HCT116 (cell line): ENCODE measurements around the gene QPCTL. TPM values are rescaled to one million over a fixed set of nuclear protein-coding genes. Genes with fewer than 3 reads are reported as not detected.

Source experiments
- ATAC-seq: fragments of 200-7000 bp; cut with Tn5 transposase; 2 replicates; pipeline ENCODE4 v1.9.1; 2020; ENCODE audit warnings: mild to moderate bottlenecking, moderate library complexity
- BruUV-seq: library from RNA; stranded (reverse); fragments of 400-500 nt; replicated peaks from 2 replicates; lab custom pipeline; 2021; lab: Mats Ljungman, UMichigan
- CTCF ChIA-PET: fragments of 300-600 bp; sonication (Branson Sonifier 250); formaldehyde crosslinking; loops from one replicate; lab custom pipeline; 2021; ENCODE audit warnings: antibody characterized with exemption; lab: Charles Lee
- POLR2A ChIA-PET: fragments of 300-600, 350-600 bp; sonication (Branson Sonifier 250); formaldehyde crosslinking; loops from one replicate; lab custom pipeline; 2021; ENCODE audit warnings: antibody characterized with exemption; lab: Charles Lee
- RAD21 ChIA-PET, 2 experiments: fragments of 300-600 bp; sonication (Branson Sonifier 250); formaldehyde crosslinking; loops; one replicate each; lab custom pipeline; 2023; ENCODE audit warnings: low total read pairs in 2 of 2; ENCODE audit not compliant: uncharacterized antibody in 2 of 2, unreplicated experiment in 2 of 2, low non-redundant PET in 1 of 2; lab: Charles Lee
- DNase-seq: peaks from one replicate; pipeline ENCODE4 v3.0.0-alpha.2; 2010; ENCODE audit warnings: low read depth, low spot score
- H2AFZ ChIP-seq: fragments of 200-600 bp; shearing (Covaris generic), sonication (generic); 2 replicates; pipeline ENCODE4 v1.6.1; 2017; ENCODE audit warnings: low read depth, mixed run types, mixed read lengths, antibody characterized with exemption, low read length; ENCODE audit not compliant: poor library complexity, severe bottlenecking
- H3K27ac ChIP-seq: 2 replicates; pipeline ENCODE4 v1.5.1; 2012; ENCODE audit warnings: low read depth, low read length
- H3K27me3 ChIP-seq: fragments of 200-600 bp; sonication (generic); 2 replicates; pipeline ENCODE4 v1.6.1; 2016; ENCODE audit warnings: mixed run types, low read length, mixed read lengths; ENCODE audit not compliant: insufficient read depth
- H3K36me3 ChIP-seq, 2 experiments: fragments of 200-500 bp in 1 of 2; fragments of 200-600 bp in 1 of 2; sonication (Bioruptor generic) in 1 of 2; sonication (generic) in 1 of 2; 2 replicates each; pipeline versions ENCODE4 v1.5.1 to v1.6.1; 2014 to 2016; ENCODE audit warnings: low read length in 2 of 2, inconsistent platforms in 1 of 2, mixed read lengths in 1 of 2, mixed run types in 1 of 2; ENCODE audit not compliant: insufficient read depth in 2 of 2, control insufficient read depth in 1 of 2
- H3K4me1 ChIP-seq, 2 experiments: fragments of 200-600 bp in 1 of 2; sonication (generic) in 1 of 2; 2 replicates each; pipeline versions ENCODE4 v1.5.1 to v1.6.1; 2012 to 2017; ENCODE audit warnings: low read length in 2 of 2, inconsistent platforms in 1 of 2, mild to moderate bottlenecking in 1 of 2, mixed read lengths in 1 of 2, mixed run types in 1 of 2, moderate library complexity in 1 of 2; ENCODE audit not compliant: insufficient read depth in 2 of 2, control insufficient read depth in 1 of 2
- H3K4me2 ChIP-seq: fragments of 200-600 bp; sonication (generic); 2 replicates; pipeline ENCODE4 v1.6.1; 2017; ENCODE audit warnings: mixed run types, low read length, mixed read lengths
- H3K4me3 ChIP-seq, 2 experiments: fragments of 200-600 bp in 1 of 2; sonication (generic) in 1 of 2; replicated peaks in 1 of 2; 2 replicates each; pipeline ENCODE4 v1.5.1; 2011 to 2016; ENCODE audit warnings: low read length in 2 of 2, control low read depth in 1 of 2, low read depth in 1 of 2, mild to moderate bottlenecking in 1 of 2, mixed read lengths in 1 of 2, mixed run types in 1 of 2
- H3K79me2 ChIP-seq: fragments of 200-600 bp; sonication (generic); 2 replicates; pipeline ENCODE4 v1.6.1; 2017; ENCODE audit warnings: mild to moderate bottlenecking, mixed run types, low read length, moderate library complexity, mixed read lengths; ENCODE audit not compliant: insufficient read depth
- H3K9ac ChIP-seq: fragments of 200-600 bp; sonication (generic); 2 replicates; pipeline ENCODE4 v1.6.1; 2016; ENCODE audit warnings: low read length, mixed read lengths
- H3K9me2 ChIP-seq: fragments of 200-600 bp; sonication (generic), shearing (Covaris generic); 2 replicates; pipeline ENCODE4 v1.6.1; 2017; ENCODE audit warnings: mixed run types, mild to moderate bottlenecking, moderate library complexity; ENCODE audit not compliant: insufficient read depth
- H3K9me3 ChIP-seq, 2 experiments: fragments of 200-500 bp in 1 of 2; fragments of 200-600 bp in 1 of 2; sonication (Bioruptor generic) in 1 of 2; sonication (generic) in 1 of 2; 2 replicates each; pipeline ENCODE4 v1.6.1; 2014 to 2017; ENCODE audit warnings: low read length in 2 of 2, mixed read lengths in 2 of 2, inconsistent platforms in 1 of 2, low read depth in 1 of 2, mild to moderate bottlenecking in 1 of 2, mixed run types in 1 of 2, moderate library complexity in 1 of 2; ENCODE audit not compliant: control insufficient read depth in 1 of 2, insufficient read depth in 1 of 2
- H4K20me1 ChIP-seq: fragments of 200-600 bp; sonication (generic), shearing (Covaris generic); 2 replicates; pipeline ENCODE4 v1.6.1; 2017; ENCODE audit warnings: mixed run types, mild to moderate bottlenecking, moderate library complexity; ENCODE audit not compliant: insufficient read depth
- CBX3 ChIP-seq: IDR thresholded peaks from 2 replicates; pipeline ENCODE4 v1.6.1; 2012; ENCODE audit warnings: low read depth
- EGR1 ChIP-seq: IDR thresholded peaks from 2 replicates; pipeline ENCODE4 v1.6.1; 2012; ENCODE audit warnings: low read depth
- ELF1 ChIP-seq: IDR thresholded peaks from 2 replicates; pipeline ENCODE4 v1.6.1; 2012; ENCODE audit warnings: low read depth, borderline replicate concordance
- EZH2 ChIP-seq: fragments of 200-600 bp; sonication (generic); IDR thresholded peaks from 2 replicates; pipeline ENCODE4 v1.6.1; 2017; ENCODE audit warnings: antibody characterized with exemption, mixed run types
- EZH2phosphoT487 ChIP-seq: fragments of 200-600 bp; IDR thresholded peaks from 2 replicates; pipeline ENCODE4 v1.6.1; 2018; ENCODE audit warnings: antibody characterized with exemption, borderline replicate concordance
- FOSL1 ChIP-seq: IDR thresholded peaks from 2 replicates; pipeline ENCODE4 v1.6.1; 2012; ENCODE audit warnings: low read depth
- JUND ChIP-seq: IDR thresholded peaks from 2 replicates; pipeline ENCODE4 v1.6.1; 2012
- POLR2A ChIP-seq: IDR thresholded peaks from 2 replicates; pipeline ENCODE4 v1.7.0; 2011; ENCODE audit warnings: borderline replicate concordance; ENCODE audit not compliant: insufficient read depth, insufficient read length; ENCODE audit errors: extremely low read depth
- RAD21 ChIP-seq: IDR thresholded peaks from 2 replicates; pipeline ENCODE4 v1.6.1; 2012; ENCODE audit warnings: low read depth, mild to moderate bottlenecking
- YY1 ChIP-seq: IDR thresholded peaks from 2 replicates; pipeline ENCODE4 v1.6.1; 2011; ENCODE audit warnings: low read length, low read depth, moderate library complexity, mild to moderate bottlenecking; ENCODE audit not compliant: insufficient replicate concordance; ENCODE audit errors: extremely low read depth
- ZFX ChIP-seq: fragments of 450-650 bp; IDR thresholded peaks from 2 replicates; pipeline ENCODE4 v1.6.1; 2017
- intact Hi-C: fragments of 100-400 bp; cut with micrococcal nuclease; formaldehyde crosslinking; loops from 2 replicates; pipeline ENCODE4 v1.10.0; 2022
- total RNA-seq: library from RNA; stranded (reverse); gene quantifications from one replicate; pipeline ENCODE4 v1.2.1, GENCODE V29; 2021; ENCODE audit not compliant: unreplicated experiment
- TF ChIP-seq, protein P1 (sequence below): IDR thresholded peaks from 2 replicates; pipeline ENCODE4 v1.6.1; 2012

QPCTL gene
- total RNA-seq, 1 experiment from 2014 or later = 19.5 TPM

DNA sequence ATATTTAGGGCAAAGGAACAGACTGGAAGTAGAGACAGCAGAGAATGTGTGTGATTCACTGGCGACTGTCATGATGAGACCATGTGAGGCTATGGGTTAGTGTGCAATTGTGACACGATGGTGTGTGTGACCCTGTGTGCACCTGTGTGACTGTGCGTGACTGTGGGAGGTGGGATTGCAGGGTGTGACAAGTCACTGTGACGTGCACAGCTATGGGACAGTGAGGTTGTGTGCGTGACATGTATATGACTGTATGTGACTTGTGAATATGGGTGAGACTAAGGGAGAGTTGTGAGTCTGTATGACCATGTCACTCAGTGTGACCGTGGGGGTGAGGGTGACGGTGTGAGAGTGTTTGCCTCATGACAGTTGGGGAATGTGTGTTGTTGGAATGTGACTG lies 27.9 kb upstream of the QPCTL start:
- no peak overlapping the region for H3K4me2 ChIP-seq
- H3K79me2 ChIP-seq = no peaks in the 10 kb centered on the region
- ATAC-seq (no peak), DNase-seq (no peak)
- H3K27ac ChIP-seq = no peak overlapping the region
- H3K36me3 ChIP-seq = no peaks in the 10 kb centered on the region
- no TSS peak for BruUV-seq
- H3K27me3 ChIP-seq = no peaks in the 10 kb centered on the region
- no peak for TF ChIP-seq RAD21
- TF ChIP-seq YY1 = no peak
- TF ChIP-seq FOSL1 = no peak
- TF ChIP-seq ZFX = no peak
- TF ChIP-seq EGR1 = no peak
- TF ChIP-seq EZH2 = no peak
- no peak for TF ChIP-seq JUND
- no peak for TF ChIP-seq EZH2phosphoT487
- no peak for TF ChIP-seq POLR2A
- TF ChIP-seq, protein P1, sequence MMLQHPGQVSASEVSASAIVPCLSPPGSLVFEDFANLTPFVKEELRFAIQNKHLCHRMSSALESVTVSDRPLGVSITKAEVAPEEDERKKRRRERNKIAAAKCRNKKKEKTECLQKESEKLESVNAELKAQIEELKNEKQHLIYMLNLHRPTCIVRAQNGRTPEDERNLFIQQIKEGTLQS = no peak
- TF ChIP-seq CBX3 = no peak
- TF ChIP-seq ELF1 = no peak
- ChIA-PET CTCF (no interaction called here), RAD21 (no interaction called here), POLR2A (no interaction called here)
- H3K4me3 ChIP-seq = no peak overlapping the region
- H3K9me3 ChIP-seq = no peaks in the 10 kb centered on the region
- H3K9ac ChIP-seq = no peak overlapping the region
- H3K4me1 ChIP-seq = peaks cover 7 to 23% of the 10 kb centered on the region in 2 experiments
- intact Hi-C loops = no loop called here
- no peak overlapping the region for H2AFZ ChIP-seq
- H3K9me2 ChIP-seq = no peaks in the 10 kb centered on the region
- H4K20me1 ChIP-seq = no peaks in the 10 kb centered on the region
